ENCODE measurements around the gene CTSL.
"Not testable (repeated sequence)": the region's sequence is repeated elsewhere in the genome, so short reads cannot be mapped to it uniquely, and the experiment has no call there.

DNA sequence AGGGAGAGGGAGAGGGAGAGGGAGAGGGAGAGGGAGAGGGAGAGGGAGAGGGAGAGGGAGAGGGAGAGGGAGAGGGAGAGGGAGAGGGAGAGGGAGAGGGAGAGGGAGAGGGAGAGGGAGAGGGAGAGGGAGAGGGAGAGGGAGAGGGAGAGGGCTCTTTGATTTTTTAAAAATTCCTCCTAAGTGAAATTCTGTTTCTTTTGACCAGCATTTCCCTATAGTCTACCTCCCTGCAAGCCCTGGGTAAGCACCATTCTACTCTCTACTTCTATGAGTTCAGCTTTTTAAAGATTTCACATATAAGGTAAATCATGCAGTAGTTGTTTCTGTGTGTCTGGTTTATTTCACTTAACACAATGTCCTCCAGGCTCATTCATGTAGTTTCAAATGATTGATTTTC lies 34.1 kb downstream of the CTSL start:
- TF ChIP-seq, protein P1, sequence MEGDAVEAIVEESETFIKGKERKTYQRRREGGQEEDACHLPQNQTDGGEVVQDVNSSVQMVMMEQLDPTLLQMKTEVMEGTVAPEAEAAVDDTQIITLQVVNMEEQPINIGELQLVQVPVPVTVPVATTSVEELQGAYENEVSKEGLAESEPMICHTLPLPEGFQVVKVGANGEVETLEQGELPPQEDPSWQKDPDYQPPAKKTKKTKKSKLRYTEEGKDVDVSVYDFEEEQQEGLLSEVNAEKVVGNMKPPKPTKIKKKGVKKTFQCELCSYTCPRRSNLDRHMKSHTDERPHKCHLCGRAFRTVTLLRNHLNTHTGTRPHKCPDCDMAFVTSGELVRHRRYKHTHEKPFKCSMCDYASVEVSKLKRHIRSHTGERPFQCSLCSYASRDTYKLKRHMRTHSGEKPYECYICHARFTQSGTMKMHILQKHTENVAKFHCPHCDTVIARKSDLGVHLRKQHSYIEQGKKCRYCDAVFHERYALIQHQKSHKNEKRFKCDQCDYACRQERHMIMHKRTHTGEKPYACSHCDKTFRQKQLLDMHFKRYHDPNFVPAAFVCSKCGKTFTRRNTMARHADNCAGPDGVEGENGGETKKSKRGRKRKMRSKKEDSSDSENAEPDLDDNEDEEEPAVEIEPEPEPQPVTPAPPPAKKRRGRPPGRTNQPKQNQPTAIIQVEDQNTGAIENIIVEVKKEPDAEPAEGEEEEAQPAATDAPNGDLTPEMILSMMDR (conservative IDR thresholded peaks at IDR 0.05 in 1 of 2, IDR thresholded peaks at IDR 0.05 in 1 of 2; ENCODE audit: low read depth in 1 of 2, low read length in 2 of 2): not testable (repeated sequence)
- TF ChIP-seq EZH2 (IDR thresholded peaks at IDR 0.05; ENCODE audit: low read length, missing control alignments): not testable (repeated sequence)

Data from fibroblast of lung (primary cell).